Mucosa of stomach (tissue), 1 donor: ENCODE data around the gene KCNB1.

Source experiments
- H3K27me3 ChIP-seq: one replicate; pipeline ENCODE4 v1.7.0; 2013; ENCODE audit warnings: mild to moderate bottlenecking, low read length; ENCODE audit not compliant: control insufficient read depth, insufficient read depth
- H3K36me3 ChIP-seq: one replicate; pipeline ENCODE4 v1.7.0; 2013; ENCODE audit warnings: low read length; ENCODE audit not compliant: control insufficient read depth, insufficient read depth
- H3K4me1 ChIP-seq: one replicate; pipeline ENCODE4 v1.7.0; 2013; ENCODE audit warnings: mild to moderate bottlenecking, low read length; ENCODE audit not compliant: control insufficient read depth, insufficient read depth
- H3K4me3 ChIP-seq: one replicate; pipeline ENCODE4 v1.7.0; 2013; ENCODE audit warnings: low read length
- H3K9ac ChIP-seq: one replicate; pipeline ENCODE4 v1.7.0; 2013; ENCODE audit warnings: mild to moderate bottlenecking, low read length, moderate library complexity
- H3K9me3 ChIP-seq: one replicate; pipeline ENCODE4 v1.7.0; 2013; ENCODE audit warnings: mild to moderate bottlenecking, low read length, moderate library complexity; ENCODE audit not compliant: control insufficient read depth
- donor health status: Pancreatic carcinoma.

KCNB1 gene

DNA sequence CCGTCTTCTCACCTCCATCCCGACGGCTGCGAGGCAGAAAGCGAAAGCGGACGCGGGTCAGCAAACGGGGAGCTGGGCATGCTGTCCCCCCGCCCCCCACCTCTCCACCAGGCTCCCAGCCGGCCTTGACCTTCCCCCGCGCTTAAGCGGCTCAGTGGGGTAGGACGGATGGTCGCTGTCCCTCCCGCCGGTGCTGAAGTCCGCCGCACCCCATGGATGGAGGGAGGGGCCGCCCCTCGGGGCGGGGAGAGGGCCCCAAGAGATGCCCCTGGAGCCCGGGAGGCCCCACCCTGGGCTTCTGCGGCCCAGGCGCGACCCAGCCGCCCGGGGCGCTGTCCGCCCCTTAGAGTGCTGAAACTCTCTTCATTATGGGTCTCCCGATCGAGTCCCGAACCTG is at the start of gene KCNB1:
KCNB1 (minus strand) TSS at position 48 of the 397 bp plus-strand sequence. CDS start 188 bp downstream, outside the sequence.
- Histone ChIP-seq H3K27me3 (peaks cover 44% of the 10 kb centered on the region), H3K9me3 (no peaks in the 10 kb centered on the region), H3K4me3 (no peak within 1 kb of the TSS), H3K4me1 (peaks cover 13% of the 10 kb centered on the region), H3K36me3 (no peaks in the 10 kb centered on the region), H3K9ac (no peak within 1 kb of the TSS)

DNA sequence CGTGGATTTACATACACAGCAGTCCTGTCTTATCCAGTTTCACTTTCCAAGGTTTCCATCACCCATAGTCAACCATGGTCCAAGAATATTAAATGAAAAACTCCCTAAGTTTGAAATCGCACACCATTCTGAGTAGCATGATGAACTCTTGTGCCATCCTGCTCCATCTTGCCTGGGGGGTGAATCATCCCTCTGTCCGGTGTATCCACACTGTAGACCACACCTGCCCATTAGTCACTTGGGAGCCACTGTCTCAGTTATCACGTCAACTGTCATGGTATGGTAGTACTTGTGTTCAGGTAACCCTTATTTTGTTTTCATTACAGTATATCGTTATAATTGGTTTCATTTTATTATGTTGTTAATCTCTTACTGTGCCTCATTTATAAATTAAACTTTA is 47.0 kb upstream of the KCNB1 start:
- Histone ChIP-seq H3K4me3 (no peak overlapping the region), H3K9ac (no peak overlapping the region), H3K27me3 (no peaks in the 10 kb centered on the region), H3K36me3 (no peaks in the 10 kb centered on the region), H3K9me3 (no peaks in the 10 kb centered on the region), H3K4me1 (no peaks in the 10 kb centered on the region)

DNA sequence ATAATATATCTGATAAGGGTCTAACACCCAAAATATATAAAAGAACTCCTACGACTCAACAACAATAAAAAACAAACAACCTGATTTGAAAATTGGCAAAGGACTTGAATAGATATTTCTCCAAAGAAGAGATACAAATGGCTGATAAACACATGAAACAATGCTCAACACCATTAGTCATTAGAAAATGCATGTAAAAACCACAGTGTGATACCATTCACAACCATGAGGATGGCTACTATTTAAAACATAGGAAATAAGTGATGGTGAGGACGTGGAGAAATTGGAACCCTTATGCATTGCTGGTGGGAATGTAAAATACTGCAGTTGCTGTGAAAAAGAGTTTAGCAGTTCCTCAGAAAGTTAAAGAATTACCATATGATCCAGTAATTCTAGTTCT is 44.1 kb upstream of the KCNB1 start:
- Histone ChIP-seq H3K4me3 (no peak overlapping the region), H3K36me3 (no peaks in the 10 kb centered on the region), H3K9ac (no peak overlapping the region), H3K27me3 (no peaks in the 10 kb centered on the region), H3K9me3 (no peaks in the 10 kb centered on the region), H3K4me1 (no peaks in the 10 kb centered on the region)

DNA sequence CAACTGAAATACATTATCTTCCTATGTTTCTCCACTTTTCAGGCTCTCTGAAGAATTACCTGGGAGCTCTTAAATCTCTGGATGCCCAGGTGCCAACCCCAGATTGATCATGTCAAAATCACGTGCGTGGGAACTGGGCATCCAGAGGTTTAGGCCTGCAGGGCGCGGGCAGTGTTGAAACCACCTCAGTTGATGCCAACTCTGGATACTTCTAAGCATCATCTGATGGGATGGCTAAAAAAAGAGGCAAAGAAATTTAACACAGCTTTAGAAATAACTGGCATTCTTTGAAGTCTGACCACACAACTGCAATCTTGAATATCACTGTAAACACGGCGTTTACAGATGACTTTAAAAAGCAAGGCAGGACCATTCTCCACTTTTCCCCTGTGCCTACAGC is 43.6 kb upstream of the KCNB1 start:
- Histone ChIP-seq H3K36me3 (no peaks in the 10 kb centered on the region), H3K27me3 (no peaks in the 10 kb centered on the region), H3K4me3 (no peak overlapping the region), H3K4me1 (no peaks in the 10 kb centered on the region), H3K9ac (no peak overlapping the region), H3K9me3 (no peaks in the 10 kb centered on the region)

DNA sequence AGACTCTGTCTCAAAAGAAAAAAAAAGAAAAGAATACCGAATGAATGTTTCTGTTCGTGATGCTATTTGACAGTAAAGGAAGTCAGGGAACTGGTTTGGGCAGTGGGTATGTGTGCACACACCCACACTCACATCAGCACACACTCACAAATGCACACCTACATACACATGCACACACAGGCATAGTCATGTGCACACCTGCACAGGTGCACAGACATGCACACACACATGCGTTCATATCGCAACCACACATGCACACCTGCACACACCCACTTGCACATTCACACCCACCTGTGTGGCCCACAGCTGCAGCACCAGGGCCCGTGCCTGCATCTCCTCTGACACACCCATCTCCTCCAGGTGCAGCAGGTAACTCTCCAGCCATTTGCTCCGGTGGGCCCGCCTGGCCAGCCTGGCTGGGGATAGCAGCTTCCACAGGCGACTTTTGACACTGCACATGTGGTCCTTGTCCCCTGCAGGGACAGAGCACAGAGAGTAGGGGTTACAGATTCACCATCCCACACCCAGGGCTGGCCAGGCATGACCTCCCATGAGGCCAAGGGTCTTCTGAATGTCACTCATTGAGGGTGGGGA is 41.4 kb upstream of the KCNB1 start:
- Histone ChIP-seq H3K4me3 (no peak overlapping the region), H3K9ac (no peak overlapping the region), H3K9me3 (no peaks in the 10 kb centered on the region), H3K36me3 (no peaks in the 10 kb centered on the region), H3K4me1 (no peaks in the 10 kb centered on the region), H3K27me3 (no peaks in the 10 kb centered on the region)

DNA sequence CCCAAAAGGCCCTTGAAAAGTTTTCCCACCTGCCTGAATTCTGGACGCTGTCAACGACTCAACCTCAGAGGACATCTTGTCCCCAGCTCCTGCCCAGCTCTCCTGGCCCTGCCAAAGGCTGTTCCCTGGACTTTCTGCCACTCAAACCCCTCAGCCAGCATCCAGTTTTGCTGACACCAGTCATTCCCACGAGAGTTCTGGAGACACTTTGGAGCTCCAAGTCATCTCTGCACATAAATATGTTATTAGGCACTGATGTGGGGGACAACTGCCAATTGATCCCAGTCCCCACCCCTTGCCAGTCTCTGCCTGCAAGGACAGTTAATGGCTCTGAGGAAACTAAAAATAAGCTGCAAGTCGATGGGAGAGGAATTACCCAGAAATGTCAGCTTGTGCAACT is 38.9 kb upstream of the KCNB1 start:
- Histone ChIP-seq H3K4me1 (no peaks in the 10 kb centered on the region), H3K36me3 (no peaks in the 10 kb centered on the region)

DNA sequence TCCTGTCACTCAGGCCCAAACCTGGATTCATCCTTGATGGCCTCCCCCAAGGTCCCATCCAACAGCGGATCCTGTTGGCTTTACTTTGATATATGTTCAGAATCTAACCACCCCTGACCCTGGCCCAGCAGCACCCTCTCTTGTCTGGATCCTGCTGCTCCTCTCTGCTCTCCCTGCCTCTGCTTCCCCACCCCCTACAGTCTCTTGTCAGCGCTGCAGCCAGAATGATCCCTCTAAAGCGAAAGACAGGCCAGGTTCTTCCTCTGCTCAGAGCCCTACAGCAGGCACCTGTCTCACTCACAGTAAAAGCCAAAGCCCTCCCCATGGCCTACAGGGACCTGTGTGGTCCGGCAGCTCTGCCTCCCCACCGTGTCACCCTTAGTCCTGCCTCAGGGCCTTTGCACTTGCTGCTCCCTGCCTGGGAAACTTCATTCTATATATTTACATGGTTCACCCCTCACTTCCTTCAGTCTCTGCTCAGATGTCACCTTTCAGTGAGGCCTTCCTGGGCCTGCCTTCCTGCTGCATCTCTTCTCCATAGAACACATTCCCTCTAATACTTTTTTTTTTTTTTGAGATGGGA is 37.4 kb upstream of the KCNB1 start:
- H3K9ac ChIP-seq: no peak overlapping the region
- H3K4me3 ChIP-seq: no peak overlapping the region

More for the DNA sequence above, 38.9 kb upstream of the KCNB1 start:
- Histone ChIP-seq H3K4me3 (no peak overlapping the region), H3K27me3 (no peaks in the 10 kb centered on the region), H3K9ac (no peak overlapping the region), H3K9me3 (no peaks in the 10 kb centered on the region)

DNA sequence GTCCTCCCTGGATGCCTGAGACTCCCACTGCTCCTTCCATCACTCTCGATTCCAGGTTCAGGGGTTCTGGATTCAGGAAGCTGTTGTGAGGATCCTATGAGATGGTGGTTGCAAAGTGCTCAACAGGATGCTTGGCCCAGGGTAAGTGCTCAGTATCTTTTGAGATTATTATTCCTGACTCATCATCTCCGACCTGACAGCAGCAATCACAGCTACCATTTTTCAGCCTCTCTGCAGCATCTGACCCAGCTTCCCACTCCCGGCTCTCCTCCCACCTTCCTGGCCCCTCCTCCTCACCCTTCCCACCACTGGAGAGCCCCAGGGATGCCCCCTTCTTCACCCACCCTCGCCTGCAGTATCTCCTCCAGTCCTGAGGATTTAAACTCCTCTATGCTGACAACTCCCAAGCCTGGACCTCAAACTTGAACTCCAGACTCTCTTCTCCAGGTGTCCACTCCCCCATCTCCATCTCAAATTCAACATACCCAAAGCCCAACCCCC is 36.8 kb upstream of the KCNB1 start:
- Histone ChIP-seq H3K4me3 (no peak overlapping the region), H3K36me3 (no peaks in the 10 kb centered on the region), H3K9me3 (no peaks in the 10 kb centered on the region), H3K9ac (no peak overlapping the region), H3K4me1 (no peaks in the 10 kb centered on the region), H3K27me3 (no peaks in the 10 kb centered on the region)

More for the DNA sequence above, 37.4 kb upstream of the KCNB1 start:
- Histone ChIP-seq H3K27me3 (no peaks in the 10 kb centered on the region), H3K4me1 (no peaks in the 10 kb centered on the region), H3K9me3 (no peaks in the 10 kb centered on the region), H3K36me3 (no peaks in the 10 kb centered on the region)

DNA sequence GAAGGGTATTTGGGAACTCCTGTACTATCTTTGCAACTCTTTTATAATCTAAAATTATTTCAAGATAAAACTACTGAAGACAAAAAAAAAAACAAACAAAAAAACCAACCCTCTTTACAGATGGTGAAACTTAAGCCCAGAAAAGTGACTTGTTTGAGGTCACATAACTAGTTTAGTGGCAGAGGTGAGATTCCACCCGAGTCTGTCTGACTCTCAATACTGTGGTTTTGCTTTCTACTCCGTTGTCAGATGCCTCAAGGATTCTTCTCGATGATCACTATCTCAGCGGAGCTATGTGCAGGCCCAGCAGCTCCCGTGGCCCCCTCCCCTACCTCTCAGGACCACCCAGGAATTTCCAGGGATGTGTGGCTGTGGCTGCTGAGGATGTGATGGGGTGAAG is 36.1 kb upstream of the KCNB1 start:
- no peak overlapping the region for H3K4me3 ChIP-seq
- H3K9me3 ChIP-seq: no peaks in the 10 kb centered on the region
- no peaks in the 10 kb centered on the region for H3K27me3 ChIP-seq
- no peak overlapping the region for H3K9ac ChIP-seq
- no peaks in the 10 kb centered on the region for H3K4me1 ChIP-seq
- no peaks in the 10 kb centered on the region for H3K36me3 ChIP-seq

DNA sequence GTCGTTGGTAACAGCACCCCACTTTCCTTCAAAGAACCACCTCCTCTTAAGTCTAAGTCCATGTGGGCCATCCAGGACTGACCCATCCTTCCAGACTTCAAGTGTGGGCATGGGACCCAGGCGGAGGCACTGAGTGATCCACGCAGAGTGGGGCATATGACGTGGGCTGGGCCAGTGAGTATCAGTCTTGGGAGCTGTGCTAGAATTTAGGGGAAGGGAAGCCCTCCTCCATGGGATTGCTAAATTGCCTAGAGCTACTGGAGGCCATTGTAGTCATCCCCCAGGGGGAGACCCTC is 35.3 kb upstream of the KCNB1 start:
- no peak overlapping the region for H3K4me3 ChIP-seq
- no peaks in the 10 kb centered on the region for H3K36me3 ChIP-seq
- H3K9ac ChIP-seq: no peak overlapping the region
- H3K9me3 ChIP-seq: no peaks in the 10 kb centered on the region
- no peaks in the 10 kb centered on the region for H3K27me3 ChIP-seq
- no peaks in the 10 kb centered on the region for H3K4me1 ChIP-seq

DNA sequence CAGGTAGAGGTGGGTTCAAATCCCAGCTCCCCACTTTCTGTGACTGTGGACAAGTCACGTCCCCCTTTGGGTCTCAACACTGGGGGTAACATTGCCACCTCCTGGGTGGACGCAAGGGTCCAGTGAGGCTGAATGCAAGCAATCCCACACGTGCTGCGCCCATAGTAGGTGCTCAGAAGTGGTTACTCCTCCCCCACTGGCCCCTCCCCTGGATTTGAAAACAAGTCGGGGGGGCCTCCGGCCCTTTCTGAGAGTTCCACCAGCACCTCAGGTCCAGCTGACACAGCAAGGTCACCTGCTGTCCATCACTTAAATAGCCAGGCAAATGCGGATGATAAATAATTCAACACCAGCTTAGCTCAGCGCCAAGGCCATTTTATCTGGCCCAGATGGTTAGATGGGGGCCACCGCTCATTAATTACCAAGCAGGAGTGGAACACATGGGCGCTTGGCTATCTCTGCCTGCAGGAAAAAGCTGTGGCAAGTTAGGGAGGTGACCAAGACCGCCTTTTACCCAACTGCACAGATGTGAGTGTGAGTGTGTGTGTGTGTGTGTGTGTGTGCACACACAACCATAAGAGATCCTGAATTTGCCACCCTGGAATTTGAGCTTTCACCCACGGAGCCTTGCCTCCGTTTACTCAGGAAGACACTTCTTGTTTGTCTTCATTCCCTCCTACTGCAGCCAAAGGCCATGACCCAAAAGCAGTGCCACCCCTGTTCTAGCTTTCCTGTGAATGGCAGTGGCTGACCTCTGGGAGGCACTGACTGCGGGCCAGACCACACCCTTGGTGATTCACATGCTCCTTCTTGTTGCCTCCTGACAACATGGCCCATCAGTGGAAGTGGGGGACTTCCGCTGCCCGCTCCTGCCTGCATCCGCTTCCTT is 34.7 kb upstream of the KCNB1 start:
- no peaks in the 10 kb centered on the region for H3K27me3 ChIP-seq
- no peaks in the 10 kb centered on the region for H3K4me1 ChIP-seq
- no peaks in the 10 kb centered on the region for H3K36me3 ChIP-seq
- H3K4me3 ChIP-seq: no peak overlapping the region
- no peaks in the 10 kb centered on the region for H3K9me3 ChIP-seq
- H3K9ac ChIP-seq: no peak overlapping the region

DNA sequence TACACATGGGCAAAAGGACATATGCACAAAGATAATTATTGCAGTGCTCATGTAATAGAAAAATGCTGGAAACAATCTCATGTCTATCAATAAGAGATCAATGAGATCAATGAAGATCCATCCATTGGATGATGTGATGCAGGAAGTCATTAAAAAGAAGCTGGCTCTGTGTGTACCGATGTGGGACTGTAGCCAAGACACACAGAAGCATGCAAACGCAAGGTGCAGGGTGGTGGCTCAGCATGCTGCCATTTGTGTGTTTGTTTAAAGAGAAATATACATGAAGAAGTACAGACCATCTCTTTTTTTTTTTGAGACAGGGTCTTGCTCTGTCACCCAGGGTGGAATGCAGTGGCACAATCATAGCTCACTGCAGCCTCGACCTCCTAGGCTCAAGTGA is 33.1 kb upstream of the KCNB1 start:
- no peaks in the 10 kb centered on the region for H3K36me3 ChIP-seq
- H3K9ac ChIP-seq: no peak overlapping the region
- H3K4me1 ChIP-seq: no peaks in the 10 kb centered on the region
- H3K27me3 ChIP-seq: no peaks in the 10 kb centered on the region
- H3K9me3 ChIP-seq: no peaks in the 10 kb centered on the region
- no peak overlapping the region for H3K4me3 ChIP-seq
